ENCODE measurements around the gene PLEKHO1. TPM values are rescaled to one million over a fixed set of nuclear protein-coding genes. Genes with fewer than 3 reads are reported as not detected.
"Not testable (repeated sequence)": the region's sequence is repeated elsewhere in the genome, so short reads cannot be mapped to it uniquely, and the experiment has no call there.

Gene PLEKHO1
- total RNA-seq, 2 donors from 2014 or later: 21.2 to 77.4 TPM

GRCh38 chr1:150182247-150182646 is 32.5 kb downstream of the PLEKHO1 start:
- H3K4me1 ChIP-seq: peaks cover 0 to 5% of the 10 kb centered on the region in 2 donors
- no peaks in the 10 kb centered on the region for H3K9me3 ChIP-seq
- no peak overlapping the region for H3K27ac ChIP-seq
- TF ChIP-seq CTCF (IDR thresholded peaks at IDR 0.05): no peak
- no peak for DNase-seq (ENCODE audit: low spot score)
- no peaks in the 10 kb centered on the region for H3K36me3 ChIP-seq
- no peaks in the 10 kb centered on the region for H3K27me3 ChIP-seq
- H3K4me3 ChIP-seq: no peak overlapping the region

GRCh38 chr1:150183061-150183460 is 33.3 kb downstream of the PLEKHO1 start:
- H3K27me3 ChIP-seq: no peaks in the 10 kb centered on the region
- H3K4me3 ChIP-seq: no peak overlapping the region
- no peak for DNase-seq (ENCODE audit: low spot score)
- H3K36me3 ChIP-seq: no peaks in the 10 kb centered on the region
- TF ChIP-seq CTCF (IDR thresholded peaks at IDR 0.05): no peak
- no peak overlapping the region for H3K27ac ChIP-seq
- H3K9me3 ChIP-seq: no peaks in the 10 kb centered on the region
- peaks cover 0 to 12% of the 10 kb centered on the region in 2 donors for H3K4me1 ChIP-seq

- no peak for TF ChIP-seq CTCF (IDR thresholded peaks at IDR 0.05)
- Histone ChIP-seq H3K9me3 (no peaks in the 10 kb centered on the region), H3K4me1 (peaks cover 0 to 12% of the 10 kb centered on the region in 2 donors), H3K27ac (no peak overlapping the region), H3K36me3 (no peaks in the 10 kb centered on the region), H3K27me3 (no peaks in the 10 kb centered on the region), H3K4me3 (no peak overlapping the region)
- no peak for DNase-seq (ENCODE audit: low spot score)
Measured at GRCh38 chr1:150185481-150185880, 35.8 kb downstream of the PLEKHO1 start.

GRCh38 chr1:150186438-150186788 is 36.7 kb downstream of the PLEKHO1 start:
- Histone ChIP-seq H3K27ac (peak overlapping the region in 1 of 2 donors; percentile 44), H3K4me1 (peaks cover 0 to 12% of the 10 kb centered on the region in 2 donors)
- H3K9me3 ChIP-seq; H3K4me3 ChIP-seq; DNase-seq (ENCODE audit: low spot score); H3K36me3 ChIP-seq; H3K27me3 ChIP-seq: not testable (repeated sequence)

GRCh38 chr1:150186789-150187559 is 37.3 kb downstream of the PLEKHO1 start:
- Histone ChIP-seq H3K36me3 (no peaks in the 10 kb centered on the region), H3K4me3 (peak overlapping the region in 1 of 2 donors; percentile 6), H3K27me3 (no peaks in the 10 kb centered on the region), H3K27ac (peak overlapping the region in 1 of 2 donors; percentile 44), H3K9me3 (peaks cover 0 to 3% of the 10 kb centered on the region in 2 donors), H3K4me1 (peaks cover 0 to 12% of the 10 kb centered on the region in 2 donors)
- TF ChIP-seq CTCF (IDR thresholded peaks at IDR 0.05): peak; percentile 12 to 76
- no peak for DNase-seq (ENCODE audit: low spot score)

GRCh38 chr1:150187560-150187931 is 37.8 kb downstream of the PLEKHO1 start:
- Histone ChIP-seq H3K4me1 (peaks cover 0 to 12% of the 10 kb centered on the region in 2 donors), H3K27me3 (no peaks in the 10 kb centered on the region), H3K4me3 (no peak overlapping the region), H3K9me3 (peaks cover 0 to 3% of the 10 kb centered on the region in 2 donors), H3K36me3 (no peaks in the 10 kb centered on the region), H3K27ac (peak overlapping the region in 1 of 2 donors; percentile 44)
- peak; percentile 7 to 8 for TF ChIP-seq CTCF (IDR thresholded peaks at IDR 0.05)
- no peak for DNase-seq (ENCODE audit: low spot score)
